ENCODE measurements around the gene GET3. TPM values are rescaled to one million over a fixed set of nuclear protein-coding genes. Genes with fewer than 3 reads are reported as not detected.

The GET3 gene
- total and polyA plus RNA-seq, 12 donors, result 37.0 to 121 (median 60.1) TPM

- TF ChIP-seq CTCF (IDR thresholded peaks at IDR 0.05), result no peak
- Histone ChIP-seq H3K4me3 (no peak within 1 kb of the TSS), H3K9me3 (peaks cover 0 to 9% (median 0%) of the 10 kb centered on the region in 11 donors), H3K36me3 (peaks cover 0 to 19% (median 12%) of the 10 kb centered on the region in 9 donors), H3K4me1 (no peaks in the 10 kb centered on the region), H3K27ac (no peak within 1 kb of the TSS), H3K27me3 (peaks cover 0 to 50% (median 29%) of the 10 kb centered on the region in 7 donors)
- ATAC-seq, result no peak
- no peak for DNase-seq
- intact Hi-C loops (cut with DNase I), result no loop called here
- WGBS, 2 donors, result 50 to 51% methylated on average over 14 of the region's 14 CpGs
Measured at GRCh38 chr19:12751635-12752034, 14.3 kb downstream of the GET3 start, which contains the start of gene BEST2. TSS of gene BEST2 (plus strand) at chr19:12751791. CDS start at chr19:12752593, 802 bp downstream.

- H3K27me3 ChIP-seq, result peaks cover 0 to 50% (median 29%) of the 10 kb centered on the region in 7 donors
- H3K9me3 ChIP-seq, result peaks cover 0 to 8% (median 0%) of the 10 kb centered on the region in 11 donors
- H3K4me1 ChIP-seq, result peaks cover 0 to 4% (median 2%) of the 10 kb centered on the region in 9 donors
- H3K27ac ChIP-seq, result no peak overlapping the region
- ATAC-seq, result no peak
- TF ChIP-seq CTCF (IDR thresholded peaks at IDR 0.05), result no peak
- H3K36me3 ChIP-seq, result peaks cover 0 to 13% (median 8%) of the 10 kb centered on the region in 9 donors
- H3K4me3 ChIP-seq, result no peak overlapping the region
- DNase-seq, result no peak
- WGBS, 2 donors, result 83% methylated on average over 23 of the region's 23 CpGs
- intact Hi-C loops (cut with DNase I), result no loop called here
Measured at GRCh38 chr19:12752056-12752781, 14.9 kb downstream of the GET3 start.

- Histone ChIP-seq H3K27me3 (peaks cover 0 to 42% (median 26%) of the 10 kb centered on the region in 7 donors), H3K27ac (no peak overlapping the region), H3K4me1 (peaks cover 0 to 13% (median 11%) of the 10 kb centered on the region in 9 donors), H3K36me3 (no peaks in the 10 kb centered on the region), H3K4me3 (no peak overlapping the region), H3K9me3 (no peaks in the 10 kb centered on the region)
- no peak for ATAC-seq
- 66% methylated on average over 50 of the region's 50 CpGs for WGBS, 2 donors
- intact Hi-C loops (cut with DNase I), result loop anchor here in 3 of 10 donors (5.0 kb wide), 3 partner anchors 37 to 93 kb away; no protein-coding TSS in a partner anchor
- TF ChIP-seq CTCF (IDR thresholded peaks at IDR 0.05), result no peak
- no peak for DNase-seq
Measured at GRCh38 chr19:12754465-12755196, 17.3 kb downstream of the GET3 start.

- Histone ChIP-seq H3K4me1 (peaks cover 0 to 19% (median 11%) of the 10 kb centered on the region in 9 donors), H3K27me3 (peaks cover 0 to 26% (median 9%) of the 10 kb centered on the region in 7 donors), H3K9me3 (no peaks in the 10 kb centered on the region), H3K4me3 (no peak overlapping the region), H3K36me3 (peaks cover 0 to 2% (median 0%) of the 10 kb centered on the region in 9 donors), H3K27ac (no peak overlapping the region)
- ATAC-seq (no peak), DNase-seq (no peak)
- intact Hi-C loops (cut with DNase I), result loop anchor here in 3 of 10 donors (5.0 kb wide), 3 partner anchors 39 to 91 kb away; no protein-coding TSS in a partner anchor
- TF ChIP-seq CTCF (IDR thresholded peaks at IDR 0.05), result no peak
- 78 to 82% methylated on average over 19 of the region's 19 CpGs for WGBS, 2 donors
Measured at GRCh38 chr19:12756150-12756883, 19.0 kb downstream of the GET3 start.
